GM12874 (cell line): ENCODE results near the gene ARL3.

ENCODE experiments used
- CTCF ChIP-seq: IDR thresholded peaks from 2 replicates; pipeline ENCODE4 v1.5.1; 2011; ENCODE audit warnings: low read depth, mild to moderate bottlenecking, control low read depth, low read length, moderate library complexity; ENCODE audit not compliant: insufficient read depth

The ARL3 gene

GRCh38 chr10:102641880-102642735, 72.1 kb downstream of the ARL3 start:
- TF ChIP-seq CTCF, result no peak

GRCh38 chr10:102641402-102641801, 72.8 kb downstream of the ARL3 start:
- no peak for TF ChIP-seq CTCF

GRCh38 chr10:102639537-102639936, 74.7 kb downstream of the ARL3 start:
- TF ChIP-seq CTCF, result no peak

- no peak for TF ChIP-seq CTCF
These were observed 78.8 kb downstream of the ARL3 start for GRCh38 chr10:102635377-102635776.

- TF ChIP-seq CTCF, result no peak
These were observed 79.5 kb downstream of the ARL3 start for GRCh38 chr10:102634686-102635085.

GRCh38 chr10:102633848-102634247, 80.3 kb downstream of the ARL3 start:
- no peak for TF ChIP-seq CTCF

- no peak for TF ChIP-seq CTCF
These were observed 80.9 kb downstream of the ARL3 start for GRCh38 chr10:102633287-102633686.
